GM18507 (cell line): ENCODE measurements around the gene BCKDHA.
A peak's percentile ranks its signal among the peaks of the same experiment; 100 is the strongest.
"Not testable (repeated sequence)": the region's sequence is repeated elsewhere in the genome, so short reads cannot be mapped to it uniquely, and the experiment has no call there.

Experiments used
- DNase-seq: peaks from one replicate; pipeline ENCODE4 v3.0.0; 2011; ENCODE audit warnings: low read depth; ENCODE audit not compliant: insufficient read length; ENCODE audit errors: extremely low spot score
- FAIRE-seq: peaks from 2 replicates; lab custom pipeline; 2011; peaks lifted over from hg19 to GRCh38; lab: Jason Lieb, UNC

Gene BCKDHA

DNA sequence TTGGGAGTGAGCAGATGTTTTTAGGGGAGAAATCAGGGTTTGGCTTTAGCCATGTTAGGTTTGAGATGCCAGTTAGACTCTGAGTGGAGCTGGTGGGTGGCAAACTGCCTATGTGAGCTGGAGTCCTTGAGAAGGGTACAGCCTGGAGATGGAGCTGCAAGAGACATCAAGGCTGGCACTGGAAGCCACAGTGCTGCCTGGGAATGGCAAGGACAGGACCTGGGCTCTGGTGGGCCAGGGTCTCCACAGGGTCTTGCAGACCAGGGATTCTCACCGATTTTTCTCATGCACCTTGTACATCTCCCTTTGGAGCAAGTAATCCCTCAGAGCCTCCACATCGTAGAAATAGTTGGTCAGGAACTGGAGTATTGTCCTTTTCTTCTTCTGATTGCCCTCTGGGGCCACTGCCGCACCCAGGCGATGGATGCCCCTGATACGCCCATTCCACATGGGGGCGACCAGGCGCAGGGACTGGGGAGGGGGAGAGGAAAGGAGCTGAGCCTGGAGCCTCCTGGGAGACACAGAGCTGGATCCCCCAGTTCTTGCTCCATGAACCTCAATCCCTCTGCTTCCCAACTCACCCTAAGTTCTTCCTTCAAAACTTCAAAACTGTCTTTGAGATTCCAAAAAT is 40.4 kb downstream of the BCKDHA start:
- no peak for FAIRE-seq

DNA sequence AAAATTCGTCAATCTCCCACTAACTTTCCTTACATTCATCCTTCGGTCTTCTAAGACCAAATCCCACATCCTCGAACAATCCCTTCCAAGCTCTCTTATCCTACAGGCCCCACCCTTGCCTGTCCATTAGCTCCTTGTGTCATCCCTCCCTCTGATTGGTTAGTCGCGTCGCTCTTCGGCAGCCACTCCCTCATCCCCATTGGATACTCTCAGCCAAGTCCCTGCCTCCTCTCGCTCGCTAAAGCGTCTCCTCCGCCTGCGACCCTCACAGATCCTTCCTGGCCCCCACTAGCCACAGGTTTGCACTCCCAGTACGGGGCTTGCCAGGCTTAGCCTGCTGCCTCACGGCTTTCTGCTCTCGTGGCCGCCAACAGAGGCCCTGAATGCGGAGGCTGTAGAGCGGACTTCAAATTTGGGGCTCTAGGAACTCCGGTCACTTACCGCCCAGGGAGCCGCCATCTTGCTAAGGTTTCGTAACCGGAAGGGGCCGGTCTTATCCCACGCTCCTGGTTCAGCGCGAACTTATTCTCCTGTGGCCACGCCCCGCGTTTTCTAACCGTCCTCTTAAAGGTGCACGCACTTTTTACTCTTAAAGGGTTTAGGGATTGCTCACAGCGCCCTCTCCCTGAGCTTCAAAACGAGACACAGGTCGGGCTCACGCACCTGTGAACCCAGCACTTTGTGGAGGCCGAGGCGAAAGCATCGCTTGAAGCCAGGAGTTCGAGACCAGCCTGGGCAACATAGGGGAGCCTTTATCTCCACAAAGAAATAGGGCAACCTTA is 42.0 kb downstream of the BCKDHA start, which contains the start of gene DMAC2:
Gene DMAC2, minus strand, starts transcription at position 472 of the 782 bp plus-strand sequence. Its CDS starts 13 bp downstream, at position 459.
- DNase-seq (peak; percentile 84), FAIRE-seq (peak; percentile 98)

More for the DNA sequence above, 40.4 kb downstream of the BCKDHA start:
- DNase-seq = no peak

DNA sequence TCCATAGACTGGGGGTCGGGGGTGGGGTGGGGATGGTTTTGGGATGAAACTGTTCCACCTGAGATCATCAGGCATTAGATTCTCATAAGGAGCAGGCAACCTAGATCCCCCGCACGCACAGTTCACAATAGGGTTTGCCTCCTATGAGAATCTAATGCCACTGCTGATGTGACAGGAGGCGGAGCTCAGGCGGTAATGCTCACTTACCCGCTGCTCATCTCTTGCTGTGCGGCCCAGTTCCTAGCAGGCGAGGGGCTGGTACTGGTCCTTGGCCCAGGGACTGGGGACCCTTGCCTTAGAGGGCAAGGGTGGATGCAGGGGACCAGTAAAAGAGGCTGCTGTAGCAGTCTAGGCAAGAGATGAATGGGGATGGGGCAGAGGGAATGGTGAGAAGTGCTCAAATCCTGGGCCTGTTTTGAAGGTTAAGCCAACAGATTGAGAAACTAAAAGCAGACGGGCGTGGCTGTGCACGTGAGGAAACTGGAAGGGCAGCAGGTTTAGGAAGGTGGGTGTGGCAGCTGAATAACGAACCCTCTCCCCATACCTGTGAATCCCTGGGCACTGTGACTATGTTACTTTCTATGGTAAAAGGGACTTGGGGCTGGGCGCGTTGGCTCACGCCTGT is 43.8 kb downstream of the BCKDHA start:
- no peak for FAIRE-seq

DNA sequence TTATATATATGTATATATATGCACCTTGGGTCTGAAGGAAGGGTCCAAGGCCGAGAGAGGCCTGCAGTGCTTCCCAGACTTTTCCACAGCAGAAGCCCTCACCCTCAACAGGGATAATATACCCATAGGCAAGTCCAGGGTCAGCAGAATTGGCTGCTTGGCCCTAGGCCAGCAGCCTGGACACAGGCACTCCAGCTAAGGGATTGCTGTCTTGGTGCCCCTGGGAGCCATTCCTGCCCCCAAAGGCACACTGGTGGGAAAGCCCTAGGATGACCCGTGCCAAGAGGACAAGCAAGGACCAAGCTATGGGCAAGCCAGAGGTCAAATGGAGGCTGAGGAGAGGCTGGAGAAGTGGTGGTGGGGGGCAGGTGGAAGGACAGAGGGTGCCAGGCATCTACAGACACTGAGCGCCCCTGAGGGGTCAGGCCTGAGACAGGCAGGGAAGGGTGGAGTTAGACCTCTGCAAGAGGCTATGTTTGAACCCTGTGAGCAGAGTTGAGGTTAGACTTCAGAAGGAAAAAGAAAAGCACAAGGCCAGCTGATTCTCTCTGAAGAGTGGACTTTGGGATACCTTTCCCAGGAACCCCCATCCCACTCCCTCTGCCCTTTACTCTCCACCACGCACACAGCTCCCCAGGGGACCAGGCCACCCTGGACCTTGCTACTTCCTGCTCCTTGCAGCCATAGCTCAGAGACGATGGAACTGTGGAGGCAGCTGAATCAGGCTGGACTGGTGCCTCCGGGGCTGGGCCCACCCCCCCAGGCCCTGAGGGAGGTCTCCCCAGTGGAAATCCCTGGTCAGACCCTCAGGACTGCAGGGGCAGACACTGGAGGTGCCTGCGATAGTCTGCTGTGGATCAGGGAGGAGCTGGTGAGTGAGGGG is 45.1 kb downstream of the BCKDHA start, which contains the start of gene ERICH4:
Gene ERICH4, plus strand, starts transcription at position 684 of the 883 bp plus-strand sequence. Its CDS starts 14 bp downstream, at position 698.
- FAIRE-seq = no peak
- DNase-seq = no peak

More for the DNA sequence above, 43.8 kb downstream of the BCKDHA start:
- DNase-seq = no peak

DNA sequence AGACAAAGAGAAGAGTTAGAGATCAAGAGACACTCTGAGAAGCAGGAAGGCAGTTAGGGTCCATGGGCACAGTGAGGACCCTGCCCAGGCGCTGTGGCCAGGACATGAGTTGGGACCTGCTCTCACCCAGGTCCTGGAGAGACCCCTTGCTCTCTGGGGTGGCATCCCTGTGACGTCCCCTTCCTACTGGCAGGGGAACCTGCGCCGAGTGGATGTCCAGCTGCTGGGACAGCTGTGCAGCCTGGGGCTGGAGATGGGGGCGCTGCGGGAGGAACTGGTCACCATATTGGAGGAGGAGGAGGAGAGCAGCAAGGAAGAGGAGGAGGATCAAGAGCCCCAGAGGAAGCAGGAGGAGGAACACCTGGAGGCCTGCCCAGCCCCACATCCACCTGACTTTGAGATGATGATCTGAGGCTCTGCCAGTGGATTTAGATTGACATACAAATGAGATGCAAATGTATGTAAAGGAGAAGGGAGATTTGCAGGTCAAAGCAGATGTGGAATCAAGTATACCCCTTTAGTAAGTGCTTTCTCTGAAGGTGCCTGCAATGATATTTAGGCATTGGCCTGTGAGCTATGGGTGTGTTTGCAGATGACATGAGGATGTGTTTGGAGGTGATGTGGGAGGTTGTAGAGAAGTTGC is 46.3 kb downstream of the BCKDHA start:
- no peak for FAIRE-seq

DNA sequence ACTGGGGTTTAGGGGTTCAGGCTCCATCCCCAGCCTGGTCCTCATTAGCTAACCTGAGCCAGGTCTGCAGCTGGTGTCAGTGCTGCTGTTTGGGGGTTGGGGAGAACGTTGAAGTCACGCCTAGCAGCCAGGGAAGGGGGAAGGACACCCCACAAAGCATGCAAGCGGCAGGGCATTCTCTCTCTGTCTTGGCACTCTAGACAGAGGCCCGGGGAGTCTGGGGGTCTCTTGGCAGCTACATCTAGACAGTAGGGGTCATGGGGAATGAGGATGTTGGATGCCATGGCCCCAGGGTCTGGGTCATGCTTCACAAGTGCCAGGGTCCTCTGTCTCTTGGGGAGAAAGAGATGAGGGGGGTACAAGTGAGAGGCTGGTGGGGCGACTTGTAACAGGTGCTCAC is 48.0 kb downstream of the BCKDHA start:
- DNase-seq (no peak), FAIRE-seq (no peak)

More for the DNA sequence above, 46.3 kb downstream of the BCKDHA start:
- no peak for DNase-seq

DNA sequence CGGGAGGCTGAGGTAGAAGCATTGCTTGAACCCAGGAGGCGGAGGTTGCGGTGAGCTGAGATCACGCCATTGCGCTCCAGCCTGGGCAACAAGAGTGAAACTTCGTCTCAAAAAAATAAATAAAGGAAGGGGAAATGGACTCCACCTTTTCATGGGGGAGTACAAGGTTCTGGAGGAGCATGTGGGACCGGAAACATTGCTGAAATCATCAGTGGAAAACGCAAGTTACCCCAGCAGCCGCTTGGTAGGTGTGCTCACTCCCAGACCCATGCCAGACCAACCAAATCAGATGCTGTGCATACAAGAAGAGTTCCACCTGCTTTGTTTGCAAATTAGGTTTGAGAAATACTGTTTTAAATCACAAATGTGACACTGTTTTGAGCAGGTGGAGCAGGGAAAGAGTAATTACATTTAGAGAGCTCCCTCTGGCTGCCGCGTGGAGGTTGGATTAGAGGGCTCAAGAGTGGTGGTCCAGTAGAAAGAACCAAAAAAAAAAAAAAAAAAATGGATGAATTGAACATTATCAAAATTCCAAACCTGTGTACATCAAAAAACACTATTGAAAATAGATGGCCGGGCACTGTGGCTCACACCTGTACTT is 50.2 kb downstream of the BCKDHA start:
- no peak for DNase-seq
- FAIRE-seq = no peak

DNA sequence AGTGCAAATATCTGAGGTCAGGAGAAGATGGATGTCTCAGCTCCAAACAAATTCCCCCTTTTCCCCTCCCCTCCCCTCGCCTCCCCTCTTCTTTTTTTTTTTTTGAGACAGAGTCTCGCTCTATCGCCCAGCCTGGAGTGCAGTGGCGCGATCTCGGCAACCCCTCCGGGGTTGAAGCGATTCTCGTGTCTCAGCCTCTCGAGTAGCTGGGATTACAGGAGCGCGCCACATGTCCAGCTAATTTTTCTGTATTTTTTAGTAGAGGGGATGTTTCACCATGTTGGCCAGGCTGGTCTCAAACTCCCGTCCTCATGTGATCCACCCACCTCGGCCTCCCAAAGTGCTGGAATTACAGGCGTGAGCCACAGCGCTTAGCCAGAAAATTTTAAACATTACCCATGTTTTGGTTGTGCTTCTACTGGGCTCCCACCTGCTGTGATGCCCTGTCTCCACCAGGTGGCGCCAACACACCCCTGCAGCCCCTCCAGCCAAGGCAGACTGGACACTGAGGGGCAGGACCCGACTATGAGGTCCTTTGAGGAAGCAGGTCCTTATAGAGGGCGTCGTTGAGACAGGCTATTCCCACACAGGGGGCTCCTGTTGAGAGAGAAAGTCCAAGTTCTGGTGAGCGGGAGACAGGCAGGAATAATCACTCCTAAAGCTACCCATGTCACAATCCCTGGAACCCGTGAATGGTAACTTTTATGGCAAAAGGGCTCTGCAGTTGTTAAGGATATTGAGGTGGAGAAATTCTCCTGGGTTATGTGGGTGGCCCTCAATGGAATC is 51.7 kb downstream of the BCKDHA start:
- DNase-seq (peak; percentile 75), FAIRE-seq (peak; percentile 90)

DNA sequence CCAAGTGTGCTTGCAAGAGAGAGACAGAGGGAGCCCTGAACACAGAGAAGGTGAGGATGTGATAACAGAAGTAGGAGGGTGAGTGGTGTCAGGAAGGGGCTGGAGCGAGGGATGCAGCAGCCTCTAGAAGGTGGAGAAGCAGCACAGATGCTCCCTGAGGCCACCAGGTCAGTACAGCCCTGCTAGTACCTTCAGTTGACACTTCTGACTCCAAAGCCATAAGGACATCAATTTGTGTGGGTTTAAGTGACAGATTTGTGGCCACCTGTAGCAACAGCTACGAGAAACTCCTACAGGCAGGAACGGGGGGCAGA is 52.2 kb downstream of the BCKDHA start:
- no peak for FAIRE-seq

DNA sequence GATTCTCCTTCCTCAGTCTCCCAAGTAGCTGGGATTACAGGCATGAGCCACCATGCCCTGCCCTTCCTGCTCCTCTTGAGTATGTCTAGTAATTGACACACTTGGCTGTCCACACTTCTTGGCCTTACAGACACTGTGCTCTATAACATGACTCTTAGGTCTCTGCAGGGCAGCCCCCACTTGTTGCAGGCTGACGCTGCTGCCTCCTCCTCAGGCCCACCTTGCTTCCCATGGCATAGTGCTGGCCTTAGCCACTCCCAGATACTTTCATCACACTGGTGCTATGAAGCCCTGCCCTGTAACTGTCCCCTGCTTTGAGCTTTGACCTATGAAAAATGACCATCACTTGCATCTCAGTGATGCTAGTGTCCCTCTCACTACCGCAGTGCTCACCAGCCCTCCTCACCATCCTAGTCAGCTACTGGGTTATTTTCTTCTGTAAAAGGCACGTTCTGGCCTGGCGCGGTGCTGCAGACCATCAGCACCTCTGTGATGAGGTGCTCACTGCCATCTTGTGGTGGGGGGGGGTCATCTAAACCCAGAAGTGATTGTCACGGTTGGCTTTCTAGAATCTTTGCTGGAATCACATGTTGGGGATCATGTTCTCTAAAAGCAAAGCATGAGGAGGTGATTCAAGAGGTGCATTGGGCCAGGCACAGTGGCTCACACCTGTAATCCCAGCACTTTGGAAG is 55.1 kb downstream of the BCKDHA start:
- FAIRE-seq (no peak), DNase-seq (no peak)

More for the DNA sequence above, 52.2 kb downstream of the BCKDHA start:
- no peak for DNase-seq

DNA sequence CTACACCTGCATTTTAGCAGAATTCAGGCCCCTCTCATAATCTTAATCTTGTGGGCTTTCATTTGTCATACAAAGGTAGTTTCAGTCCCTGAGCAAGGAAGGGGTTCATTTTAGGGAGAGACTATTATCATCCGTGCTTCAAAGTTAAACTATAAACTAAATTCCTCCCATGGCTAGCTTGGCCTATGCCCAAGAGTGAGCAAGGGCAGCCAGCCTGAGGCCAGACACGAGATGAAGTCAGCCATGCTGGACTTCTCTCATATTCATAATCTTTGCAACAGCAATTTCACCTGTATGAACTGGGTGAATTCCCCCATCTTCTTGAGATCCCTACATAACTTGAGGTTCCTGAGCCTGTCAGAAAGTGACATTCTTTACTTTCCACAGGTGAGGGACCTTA is 58.3 kb downstream of the BCKDHA start:
- DNase-seq (no peak), FAIRE-seq (no peak)

DNA sequence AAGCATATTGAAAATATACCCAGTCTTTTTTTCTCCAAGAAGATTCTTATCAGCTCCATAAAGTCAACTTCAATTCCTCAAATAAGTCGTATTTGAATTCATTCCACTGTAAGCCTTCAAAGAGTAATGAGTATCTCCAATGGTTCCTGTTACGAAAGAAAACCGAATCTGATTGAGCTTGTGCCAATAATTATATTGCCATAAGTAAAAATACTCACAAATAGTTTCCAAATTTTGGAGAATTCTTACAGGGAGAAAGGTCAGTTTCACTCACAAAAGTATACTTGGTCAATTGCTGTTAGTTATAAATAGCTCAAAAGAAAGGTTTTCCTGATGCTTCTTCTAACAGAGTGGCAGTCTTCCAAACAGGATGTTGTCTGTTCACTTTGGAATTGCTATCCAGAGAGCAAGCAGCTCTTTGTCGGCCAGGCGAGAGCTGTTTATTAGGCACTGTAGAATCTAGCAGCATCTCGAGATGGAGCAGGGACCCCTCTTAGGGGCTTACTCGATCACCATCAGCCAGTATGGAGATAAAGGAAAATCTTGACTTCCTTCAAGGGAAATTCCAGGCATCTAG is 58.8 kb downstream of the BCKDHA start:
- FAIRE-seq = no peak
- no peak for DNase-seq

DNA sequence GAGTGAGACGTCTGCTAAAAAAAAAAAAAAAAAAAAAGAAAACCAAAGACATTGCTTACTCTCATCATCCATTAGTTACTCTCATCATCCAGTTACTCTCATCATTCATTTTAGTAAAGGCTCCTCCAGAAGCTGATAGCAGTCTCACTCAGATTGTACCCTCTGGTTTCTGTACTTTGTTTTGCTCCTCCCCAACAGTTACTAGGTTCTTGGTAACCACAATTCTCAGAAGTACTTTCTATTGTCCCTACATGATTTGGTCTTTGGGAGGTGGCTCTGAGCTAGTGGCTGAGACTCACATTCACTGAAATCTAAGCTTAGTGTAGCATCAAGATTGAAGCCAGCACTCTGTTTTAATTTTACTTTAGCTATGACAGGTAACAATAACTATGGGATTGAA is 59.6 kb downstream of the BCKDHA start:
- FAIRE-seq (peak; percentile 93), DNase-seq (peak; percentile 15)

DNA sequence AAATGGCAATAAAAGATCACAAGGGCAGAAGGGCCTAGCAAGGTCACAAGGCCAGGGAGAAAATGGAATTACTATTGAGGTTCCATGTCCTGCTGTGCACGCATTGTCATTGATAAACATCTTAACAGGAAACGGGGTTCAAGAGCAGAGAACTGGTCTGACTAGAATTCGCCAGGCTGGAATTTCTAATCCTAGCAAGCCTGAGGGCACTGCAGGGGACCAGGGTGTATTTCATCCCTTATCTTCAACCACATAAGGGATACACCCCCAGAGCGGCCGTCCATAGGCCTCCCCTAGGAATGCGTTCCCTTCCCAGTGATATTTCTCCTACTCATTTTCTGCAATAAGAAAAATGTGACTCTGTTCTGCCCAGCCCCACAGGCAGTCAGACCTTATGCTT is 64.9 kb downstream of the BCKDHA start:
- no peak for FAIRE-seq
- no peak for DNase-seq

DNA sequence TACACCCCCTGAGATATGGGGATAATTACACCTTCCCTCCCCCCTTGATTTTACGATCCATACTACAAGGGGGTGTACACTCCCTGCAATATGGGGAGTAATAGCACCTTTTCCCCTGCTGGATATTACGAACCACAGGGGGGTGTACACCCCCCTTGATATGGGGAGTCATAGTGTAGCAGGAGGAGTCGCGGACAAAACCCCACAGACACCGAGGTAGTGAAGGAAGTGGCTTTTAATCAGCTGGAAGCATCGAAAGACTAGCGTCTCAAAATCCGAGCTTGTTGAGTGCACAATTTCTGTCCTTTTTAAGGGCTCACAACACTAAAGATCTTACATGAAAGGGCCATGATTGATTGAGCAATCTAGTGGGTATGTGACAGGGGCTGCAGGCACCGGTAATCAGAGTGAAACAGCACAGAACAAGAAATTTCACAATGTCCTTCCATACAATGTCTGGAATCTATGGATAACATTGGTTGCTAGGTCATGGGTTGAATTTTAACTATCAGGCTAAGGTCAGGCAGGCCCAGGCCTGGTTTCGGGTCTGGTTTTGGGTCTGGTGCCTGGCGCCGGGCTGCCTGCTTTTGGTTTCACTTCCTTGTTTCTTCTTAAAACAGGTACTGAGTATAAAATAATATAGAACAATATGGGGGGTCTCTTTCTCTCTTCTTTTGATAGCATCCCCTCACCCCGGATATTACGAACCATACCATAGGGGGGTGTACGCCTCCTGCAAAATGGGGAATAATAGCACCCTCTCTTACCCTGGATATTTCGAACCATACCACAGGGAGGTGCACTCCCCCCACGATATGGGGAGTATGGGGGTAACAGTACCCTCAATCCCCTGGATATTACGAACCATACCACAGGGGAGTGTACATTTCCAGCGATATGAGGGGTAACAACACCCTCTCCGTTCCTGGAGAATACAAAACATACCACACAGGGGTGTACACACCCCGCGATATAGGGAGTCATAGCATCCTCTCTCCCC is 65.9 kb downstream of the BCKDHA start:
- FAIRE-seq = peak; percentile 94

More for the DNA sequence above, 65.9 kb downstream of the BCKDHA start:
- not testable (repeated sequence) for DNase-seq
